Ramos (cell line): ENCODE measurements around the gene DNAAF1.
"Not testable (repeated sequence)": the region's sequence is repeated elsewhere in the genome, so short reads cannot be mapped to it uniquely, and the experiment has no call there.

Experiments
- in situ Hi-C: fragments of 300-500 bp; cut with MboI; formaldehyde crosslinking; loops from one replicate; pipeline ENCODE4 v1.14.3; 2022; ENCODE audit warnings: low sequenced_read_pairs; ENCODE audit not compliant: unreplicated experiment

Gene DNAAF1

DNA sequence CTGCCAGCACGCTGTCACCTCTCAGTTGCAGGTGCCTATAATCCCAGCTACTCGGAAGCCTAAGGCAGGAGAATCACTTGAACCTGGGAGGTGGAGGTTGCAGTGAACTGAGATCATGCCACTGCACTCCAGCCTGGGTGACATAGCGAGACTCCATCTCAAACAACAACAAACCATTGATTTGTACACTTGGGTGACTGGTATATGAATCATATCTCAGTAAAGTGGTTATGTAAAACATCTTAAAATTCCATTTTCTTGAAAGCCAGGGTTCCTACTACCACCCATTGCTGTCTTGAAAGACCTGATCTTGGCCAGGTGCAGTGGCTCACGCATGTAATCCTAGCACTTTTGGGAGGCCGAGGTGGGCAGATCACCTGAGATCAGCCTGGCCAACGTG lies 60.0 kb downstream of the DNAAF1 start:
- in situ Hi-C loops: not testable (repeated sequence)

DNA sequence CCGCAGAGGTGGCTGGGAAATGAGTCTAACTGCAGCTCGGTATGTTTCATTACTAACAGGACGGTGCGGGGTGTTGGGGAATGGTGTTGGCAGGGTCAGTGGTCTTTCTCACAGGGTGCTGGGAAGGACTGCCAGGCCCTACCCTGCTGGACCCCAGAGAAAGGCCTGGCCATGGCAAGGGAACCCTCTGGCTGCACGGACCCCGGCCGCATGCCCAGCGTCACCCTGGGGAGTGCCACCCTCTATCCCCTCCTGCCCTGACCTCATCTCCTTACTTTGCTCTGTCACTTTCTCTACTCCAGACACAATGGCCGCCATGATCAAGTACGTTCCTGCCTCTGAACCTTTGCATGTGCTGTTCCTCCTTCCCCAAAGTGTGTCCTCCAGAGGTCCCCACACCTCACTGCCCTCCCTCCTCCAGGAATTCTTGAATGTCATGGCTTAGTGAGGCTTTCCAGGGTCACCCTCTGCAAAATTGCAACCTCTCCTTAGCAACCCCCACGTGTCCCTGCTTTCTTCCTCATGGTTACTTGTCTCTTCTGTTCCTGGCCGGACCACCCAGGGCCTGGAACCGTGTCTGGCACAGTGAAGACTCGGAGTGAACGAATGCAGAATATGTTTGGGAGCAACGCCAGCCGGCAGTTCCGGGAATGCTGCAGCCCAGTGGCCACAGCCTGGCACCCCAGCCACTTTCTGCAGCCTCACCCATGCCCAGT lies 61.0 kb downstream of the DNAAF1 start:
- in situ Hi-C loops: no loop called here

DNA sequence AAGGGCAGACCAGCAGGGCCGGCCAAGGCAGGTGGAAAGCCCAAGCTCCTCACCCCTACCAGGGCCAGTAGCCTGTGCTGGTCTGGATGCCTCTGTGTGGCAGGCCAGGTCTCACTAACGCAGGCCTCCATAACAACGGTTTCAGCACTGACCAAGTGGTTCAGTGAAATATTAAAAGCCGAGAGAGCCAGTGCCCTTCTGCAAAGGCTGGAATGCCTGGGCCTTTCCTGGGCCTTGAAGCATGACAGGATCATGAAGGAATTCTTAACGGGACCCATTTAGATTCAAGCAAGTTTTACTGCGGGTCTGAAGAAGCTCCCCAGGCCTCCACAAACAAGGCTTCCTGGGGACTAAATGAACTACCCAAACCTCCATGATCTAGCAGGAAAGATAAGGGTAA lies 62.1 kb downstream of the DNAAF1 start:
- in situ Hi-C loops: no loop called here

DNA sequence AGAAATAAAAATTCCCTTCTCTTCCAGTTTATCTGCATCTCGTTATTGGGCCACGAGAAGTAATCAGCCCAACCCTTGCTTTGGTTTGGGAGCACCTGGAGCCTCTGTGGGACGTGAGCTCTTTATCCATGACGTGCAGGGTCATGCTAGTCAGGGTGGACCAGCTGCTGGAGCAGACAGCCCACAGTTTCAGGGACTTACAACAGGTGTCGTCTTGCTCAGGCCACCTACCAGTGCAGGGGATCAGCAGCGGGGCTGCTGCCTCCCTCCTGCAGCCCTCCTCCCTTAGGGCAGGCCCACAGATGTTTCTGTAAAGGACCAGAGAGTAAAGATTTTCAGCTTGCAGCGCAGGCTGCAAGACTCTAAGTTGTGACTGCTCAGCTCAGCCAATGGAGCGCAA lies 62.8 kb downstream of the DNAAF1 start:
- in situ Hi-C loops: no loop called here

DNA sequence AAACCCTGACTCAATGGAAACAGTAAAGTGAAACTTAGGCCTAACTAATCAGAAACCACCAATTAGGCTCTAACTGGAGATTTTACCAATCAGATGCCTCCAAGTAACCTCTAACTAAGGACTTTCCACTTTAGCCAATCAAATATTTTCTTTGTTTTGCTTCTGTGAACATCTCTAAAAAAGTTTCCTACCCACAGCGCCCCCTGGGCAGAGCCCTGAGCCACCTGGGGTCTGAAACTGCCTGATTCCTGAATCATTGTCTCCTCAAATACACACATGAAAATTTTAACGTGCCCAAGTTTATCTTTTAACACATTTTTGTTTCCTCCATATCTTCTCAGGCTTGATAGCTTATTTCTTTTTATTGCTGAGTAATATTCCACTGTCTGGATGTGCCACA lies 64.9 kb downstream of the DNAAF1 start:
- in situ Hi-C loops: no loop called here

DNA sequence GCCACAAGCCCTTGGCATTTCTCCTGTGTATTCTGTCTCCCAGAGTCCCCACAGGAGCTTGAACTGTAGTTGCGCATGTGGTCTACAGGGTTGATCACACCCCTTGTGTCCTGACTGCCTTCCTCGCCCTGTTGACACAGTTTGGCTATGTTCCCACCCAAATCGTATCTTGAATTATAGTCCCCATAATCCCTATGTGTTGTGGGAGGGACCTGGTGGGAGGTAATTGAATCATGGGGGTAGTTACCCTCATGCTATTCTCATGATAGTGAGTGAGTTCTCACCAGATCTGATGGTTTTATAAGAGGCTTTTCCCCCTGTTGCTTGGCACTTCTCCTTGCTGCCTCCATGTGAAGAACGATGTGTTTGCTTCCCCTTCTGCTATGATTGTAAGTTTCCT lies 67.0 kb downstream of the DNAAF1 start:
- in situ Hi-C loops: no loop called here

DNA sequence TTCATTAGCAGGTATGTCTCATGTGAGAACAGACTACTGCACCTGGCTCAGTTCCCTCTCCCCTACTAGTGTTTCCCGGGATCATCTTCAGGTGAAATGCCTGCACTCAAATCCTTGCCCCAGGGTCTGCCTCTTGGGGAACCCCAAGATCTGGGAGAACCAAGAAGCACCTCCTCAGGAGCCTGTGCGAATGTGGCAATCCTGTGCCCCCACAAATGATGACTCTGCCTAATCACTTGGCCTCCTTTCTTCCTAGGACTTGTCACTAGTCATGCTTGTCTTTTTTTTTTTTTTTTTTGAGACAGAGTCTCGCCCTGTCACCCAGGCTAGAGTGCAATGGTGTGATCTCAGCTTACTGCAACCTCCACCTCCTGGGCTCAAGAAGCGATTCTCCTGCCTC lies 67.5 kb downstream of the DNAAF1 start:
- in situ Hi-C loops: no loop called here

DNA sequence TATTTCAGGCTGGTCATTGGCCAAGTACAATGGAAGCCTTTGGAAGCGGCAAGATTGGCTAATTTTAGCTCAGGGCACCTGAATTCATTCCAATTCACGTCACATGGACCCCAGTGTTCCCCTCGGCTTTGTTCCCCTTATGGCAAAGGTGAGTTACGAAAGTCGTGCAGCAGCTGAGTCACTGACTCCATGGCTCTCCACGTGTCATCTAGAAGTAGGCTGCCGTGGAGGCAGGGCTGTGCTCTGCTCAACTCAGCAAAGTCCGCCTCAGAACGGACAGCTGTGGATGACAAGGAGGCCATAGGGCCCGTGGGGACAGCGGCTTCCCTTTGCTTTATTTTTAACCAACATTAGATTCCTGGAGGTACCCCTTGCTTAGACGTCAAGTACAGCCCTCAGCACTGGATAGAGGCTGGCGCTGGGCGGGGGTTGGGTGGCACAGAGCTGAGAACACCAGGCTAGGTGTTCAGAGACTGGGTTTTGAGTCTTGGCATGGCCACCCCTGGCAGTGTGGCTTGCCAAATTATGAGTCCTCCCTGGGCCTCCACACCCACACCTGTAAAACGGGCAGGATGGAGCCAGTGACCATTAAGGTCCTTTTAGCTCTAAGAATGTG lies 69.5 kb downstream of the DNAAF1 start:
- in situ Hi-C loops: no loop called here

DNA sequence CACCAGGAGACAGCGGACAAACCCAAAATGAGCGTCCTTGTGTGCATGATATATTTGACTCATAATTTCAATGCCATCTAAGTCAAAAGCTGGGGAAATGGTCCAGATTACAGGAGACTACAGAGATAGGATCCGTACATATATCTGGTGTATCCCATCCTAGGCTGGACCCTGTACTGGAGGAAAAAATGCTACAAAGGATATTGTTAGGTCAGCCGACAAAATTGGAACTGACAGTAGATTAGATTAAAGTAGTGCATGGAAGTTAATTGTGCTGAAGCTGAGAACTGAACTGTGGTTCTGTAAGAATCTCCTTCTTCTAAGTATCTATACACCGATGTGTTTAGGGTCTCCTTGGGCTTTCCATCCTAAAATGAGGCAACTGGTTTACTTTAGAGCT lies 70.4 kb downstream of the DNAAF1 start:
- in situ Hi-C loops: no loop called here

DNA sequence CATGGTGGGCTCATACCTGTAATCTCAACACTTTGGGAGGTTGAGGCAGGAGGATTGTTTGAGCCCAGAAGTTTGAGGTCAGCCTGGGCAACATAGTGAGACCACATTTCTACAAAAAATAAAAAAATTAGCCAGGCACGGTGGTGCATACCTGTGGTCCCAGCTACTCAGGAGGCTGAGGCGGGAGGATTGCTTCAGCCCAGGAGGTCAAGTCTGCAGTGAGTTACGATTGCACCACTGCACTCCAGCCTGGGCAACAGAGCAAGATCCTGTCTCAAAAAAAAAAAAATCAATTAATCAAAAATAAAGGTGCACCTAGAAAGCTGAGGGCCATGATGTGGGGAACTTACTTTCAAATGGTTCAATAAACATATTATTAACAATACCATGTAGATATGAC lies 71.0 kb downstream of the DNAAF1 start:
- in situ Hi-C loops: not testable (repeated sequence)

DNA sequence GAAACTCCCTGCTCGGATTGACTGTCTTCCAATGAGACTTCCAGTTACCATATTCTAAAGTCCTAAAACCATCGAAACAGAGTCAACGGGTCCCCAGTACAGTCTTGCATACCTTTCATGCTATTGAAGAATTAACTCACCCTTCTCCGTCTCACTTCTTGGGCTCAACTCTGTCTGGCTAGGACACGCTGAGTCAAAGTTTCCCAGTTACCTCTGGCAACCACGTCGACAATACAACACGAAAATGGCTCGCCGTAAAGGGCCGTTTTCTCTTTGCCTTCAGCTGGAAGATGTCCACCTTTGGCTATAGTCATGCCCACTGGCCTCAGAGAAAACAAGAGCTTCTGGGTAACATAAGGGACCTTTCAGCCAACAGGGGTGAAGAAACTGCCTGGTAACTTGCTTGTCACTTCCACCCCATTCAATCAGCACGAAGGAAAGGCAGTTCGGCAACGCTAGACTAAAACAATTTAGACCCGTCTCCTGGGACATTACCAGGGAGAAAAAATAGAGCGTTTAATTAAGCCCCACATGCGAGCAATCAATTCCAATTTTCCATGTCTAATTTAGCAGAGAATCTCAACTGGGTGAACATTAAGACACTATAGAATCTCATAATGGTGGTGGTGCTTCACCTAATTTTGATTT lies 73.2 kb downstream of the DNAAF1 start:
- in situ Hi-C loops: no loop called here

DNA sequence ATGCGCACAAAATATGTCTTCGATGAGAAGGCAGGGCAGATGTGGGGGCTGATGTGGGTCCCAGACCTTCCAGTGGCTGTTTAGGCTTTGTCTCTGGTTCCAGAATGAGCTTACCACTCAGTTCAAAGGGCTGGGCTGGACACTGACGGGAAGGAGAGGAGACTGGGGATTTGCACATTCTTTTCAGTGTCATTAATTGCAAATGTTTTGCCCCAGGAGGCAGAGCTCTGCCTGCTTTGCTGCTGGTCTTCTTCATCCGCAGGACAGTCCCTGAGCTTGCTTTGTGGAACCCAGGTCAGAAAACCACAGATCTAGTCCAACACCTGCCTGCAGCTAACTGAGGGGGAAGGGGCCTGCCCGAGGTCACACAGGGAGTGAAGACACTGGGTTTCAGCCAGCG lies 73.8 kb downstream of the DNAAF1 start:
- in situ Hi-C loops: no loop called here

DNA sequence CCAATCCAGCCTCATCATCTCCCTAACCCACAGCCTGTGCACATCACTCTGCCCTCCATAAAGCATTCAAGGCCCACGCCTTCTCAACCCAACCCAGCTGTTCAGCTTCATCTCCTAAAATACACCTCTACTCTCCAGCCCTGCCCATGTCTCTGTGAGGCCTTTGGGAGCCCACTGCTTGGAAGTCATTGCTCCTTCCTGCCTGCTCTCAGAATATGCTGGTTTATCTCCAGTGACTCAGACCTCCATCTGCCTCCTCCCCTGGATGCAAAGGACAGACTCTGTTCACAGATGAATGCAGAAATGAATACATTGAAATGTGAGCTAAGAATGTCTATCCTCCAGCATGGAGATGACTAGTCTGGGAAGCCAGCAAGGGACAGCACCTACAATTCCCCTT lies 75.7 kb downstream of the DNAAF1 start:
- in situ Hi-C loops: no loop called here

DNA sequence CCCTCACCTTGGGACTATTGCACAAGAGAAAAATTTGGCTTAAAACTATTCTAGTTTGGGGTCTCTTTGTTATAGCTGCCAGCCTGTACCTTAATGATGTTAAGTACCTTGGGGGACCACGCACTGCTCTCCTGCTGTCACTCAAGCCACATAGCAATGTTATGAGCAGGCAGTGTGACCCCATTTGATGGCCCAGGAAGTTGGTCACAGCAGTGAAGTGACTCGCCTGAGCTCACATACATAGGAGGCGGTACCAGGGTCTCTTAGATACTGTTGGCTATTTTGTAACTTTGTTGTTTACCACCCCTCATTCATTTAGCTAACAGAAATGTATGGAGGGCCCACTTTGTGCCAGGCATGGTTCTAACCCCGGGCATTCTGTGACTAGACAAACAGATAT lies 78.3 kb downstream of the DNAAF1 start:
- in situ Hi-C loops: no loop called here

DNA sequence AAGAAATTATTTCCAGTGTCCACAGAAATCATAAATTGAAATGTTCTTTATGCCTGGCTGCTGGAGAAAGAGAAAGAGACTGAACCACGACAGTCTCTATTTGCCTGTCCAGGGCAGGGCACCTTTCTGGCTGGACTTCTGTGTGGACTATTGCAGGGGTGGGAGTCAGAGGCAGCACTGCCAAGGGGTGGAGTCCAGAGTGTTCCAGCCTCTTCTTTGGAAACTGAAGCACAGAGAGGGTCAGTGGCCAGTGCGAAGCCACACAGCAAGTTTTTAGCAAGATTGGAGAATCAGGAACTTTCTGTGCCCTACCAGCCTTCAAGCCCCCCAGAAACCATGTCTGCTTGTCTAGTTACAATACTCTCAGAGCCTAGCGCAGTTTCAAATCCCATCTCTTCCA lies 79.4 kb downstream of the DNAAF1 start:
- in situ Hi-C loops: no loop called here

DNA sequence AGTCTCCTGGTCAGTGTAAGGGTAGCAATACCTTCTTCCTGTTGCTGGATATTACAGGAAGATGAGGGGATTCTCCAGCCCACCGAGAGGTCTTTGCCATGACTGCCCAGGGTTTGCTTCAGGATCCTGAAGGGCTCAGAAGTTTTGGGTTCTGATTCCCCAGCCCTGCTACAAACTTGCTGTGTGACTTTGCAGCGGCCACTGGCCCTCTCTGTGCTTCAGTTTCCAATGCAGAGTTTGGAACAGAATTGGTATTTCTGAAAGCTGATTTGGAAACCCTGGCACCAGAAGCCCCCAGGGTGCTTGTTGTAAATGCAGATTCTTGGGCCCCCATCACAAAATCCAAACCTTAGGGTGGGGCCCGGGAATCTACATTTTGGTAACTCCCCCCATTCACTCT lies 80.0 kb downstream of the DNAAF1 start:
- in situ Hi-C loops: no loop called here

DNA sequence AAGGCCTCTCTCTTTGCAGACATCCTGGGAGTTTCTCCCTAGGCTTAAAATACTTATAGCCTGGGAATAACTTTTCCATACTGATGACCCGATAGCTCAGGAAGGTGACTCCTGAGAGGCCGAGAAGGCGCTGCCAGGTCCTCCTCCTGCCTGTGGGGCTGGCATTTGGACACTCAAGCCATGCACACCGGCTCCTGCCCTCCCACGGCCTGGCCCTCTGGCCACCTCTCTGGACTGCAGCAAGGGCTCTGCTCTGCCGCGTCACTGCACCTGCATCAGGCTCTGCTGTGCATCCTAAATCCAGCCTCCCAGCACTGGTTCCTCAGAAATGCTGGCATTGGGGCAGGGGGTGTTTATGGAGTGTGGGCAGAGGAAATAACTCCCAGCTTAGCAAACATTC lies 80.5 kb downstream of the DNAAF1 start:
- in situ Hi-C loops: no loop called here

DNA sequence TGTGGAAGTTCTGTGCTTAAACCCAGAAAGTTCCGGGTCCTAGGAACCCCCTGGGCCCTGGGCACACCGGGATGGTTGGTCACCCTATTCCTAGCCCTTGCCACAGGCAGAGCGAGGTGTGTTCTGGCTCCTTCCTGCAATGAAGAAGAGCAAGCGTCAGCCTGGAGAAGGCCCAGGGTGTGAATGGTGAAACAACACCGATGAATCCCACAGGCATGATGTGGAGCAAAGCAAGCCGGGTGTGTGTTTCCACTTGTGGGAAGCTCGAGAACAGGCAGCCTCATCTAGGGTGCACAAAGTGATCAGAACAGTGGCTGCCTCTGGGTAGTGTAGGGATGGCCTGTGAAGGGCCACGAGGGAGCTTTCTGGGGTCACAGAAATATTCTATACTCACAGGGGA lies 80.9 kb downstream of the DNAAF1 start:
- in situ Hi-C loops: no loop called here
